NCI-H1105 (cell line): ENCODE measurements around the gene HOXB5.
A peak's percentile ranks its signal among the peaks of the same experiment; 100 is the strongest.

Experiments used
- DNase-seq: peaks from one replicate; lab custom pipeline; 2025; lab: John Stamatoyannopoulos, UW

Gene HOXB5

GRCh38 chr17:48571826-48572417 lies 21.7 kb downstream of the HOXB5 start:
- no peak for DNase-seq

DNA sequence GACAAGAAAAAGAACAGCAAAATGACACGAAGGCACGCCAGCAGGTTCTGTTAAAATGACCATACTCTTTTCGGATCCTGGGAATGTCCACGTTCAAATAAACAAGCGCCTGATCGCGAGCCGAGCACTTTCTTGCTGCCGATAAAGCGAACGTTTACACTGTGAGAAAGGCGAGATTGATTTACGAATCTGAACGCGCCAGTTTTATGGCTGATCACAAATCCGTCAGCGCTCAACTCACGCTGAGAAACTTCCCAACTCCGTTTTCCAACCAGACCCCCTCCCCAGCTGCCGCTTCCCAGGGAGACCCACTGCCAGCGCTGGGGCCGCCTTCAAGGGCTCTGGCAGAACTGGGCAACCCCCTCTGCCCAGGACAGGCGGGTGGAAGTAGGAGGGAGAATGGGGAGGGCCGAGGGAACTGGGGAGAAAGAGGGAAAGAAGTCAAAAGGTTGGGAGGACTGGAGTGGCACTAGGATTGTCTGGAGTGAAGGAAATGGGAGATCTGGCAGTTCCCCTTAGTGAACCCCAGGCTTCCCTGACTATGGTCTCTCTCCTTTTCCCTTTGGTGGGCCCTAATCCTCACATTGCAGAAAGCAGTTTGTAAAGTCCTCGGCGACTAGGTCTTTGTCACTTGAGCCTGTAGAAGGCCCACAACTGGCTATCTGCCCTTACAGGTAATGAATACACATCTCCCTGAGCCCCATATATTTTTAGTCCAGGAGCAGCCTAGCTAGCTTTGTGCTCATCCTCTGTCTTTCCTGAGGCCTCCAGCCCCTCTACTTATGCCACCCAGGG lies 22.4 kb downstream of the HOXB5 start:
- no peak for DNase-seq

DNA sequence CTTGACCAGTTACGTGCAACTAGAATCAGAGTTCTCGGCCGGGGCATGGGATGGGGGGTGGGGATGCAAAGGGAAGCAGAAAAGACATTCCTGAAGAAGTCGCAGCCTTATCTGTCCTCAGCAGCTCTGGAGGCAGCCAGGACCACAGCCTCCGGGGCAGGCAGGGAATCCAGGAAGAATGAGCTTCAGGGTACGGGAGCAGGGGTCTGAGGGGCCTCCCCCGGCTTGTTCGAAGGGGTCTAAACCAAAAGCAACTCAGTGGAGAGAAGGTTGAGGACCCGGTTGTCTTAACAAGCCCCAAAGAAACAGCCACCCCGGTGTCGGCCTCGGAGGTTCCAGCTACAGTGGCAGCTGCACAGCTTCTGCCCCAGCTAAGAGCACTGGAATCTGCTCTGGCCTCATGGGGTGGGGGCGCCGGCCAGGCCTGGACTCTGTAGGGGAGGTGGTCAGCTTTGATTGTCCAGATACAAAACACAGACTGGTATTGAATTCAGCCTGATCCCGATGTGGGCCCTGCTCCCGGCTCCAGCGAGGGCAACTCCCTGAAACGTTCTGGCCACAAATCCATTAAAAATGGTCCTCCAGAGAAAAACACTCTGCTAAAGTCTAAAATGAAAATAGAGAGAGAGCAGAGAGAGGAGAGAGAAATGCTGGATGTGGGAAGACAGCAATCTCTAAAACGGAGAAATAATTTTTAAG lies 23.1 kb downstream of the HOXB5 start:
- DNase-seq, result no peak

- no peak for DNase-seq
Observed at GRCh38 chr17:48569674-48570324, 23.8 kb downstream of the HOXB5 start.

GRCh38 chr17:48569240-48569582 lies 24.4 kb downstream of the HOXB5 start:
- no peak for DNase-seq

DNA sequence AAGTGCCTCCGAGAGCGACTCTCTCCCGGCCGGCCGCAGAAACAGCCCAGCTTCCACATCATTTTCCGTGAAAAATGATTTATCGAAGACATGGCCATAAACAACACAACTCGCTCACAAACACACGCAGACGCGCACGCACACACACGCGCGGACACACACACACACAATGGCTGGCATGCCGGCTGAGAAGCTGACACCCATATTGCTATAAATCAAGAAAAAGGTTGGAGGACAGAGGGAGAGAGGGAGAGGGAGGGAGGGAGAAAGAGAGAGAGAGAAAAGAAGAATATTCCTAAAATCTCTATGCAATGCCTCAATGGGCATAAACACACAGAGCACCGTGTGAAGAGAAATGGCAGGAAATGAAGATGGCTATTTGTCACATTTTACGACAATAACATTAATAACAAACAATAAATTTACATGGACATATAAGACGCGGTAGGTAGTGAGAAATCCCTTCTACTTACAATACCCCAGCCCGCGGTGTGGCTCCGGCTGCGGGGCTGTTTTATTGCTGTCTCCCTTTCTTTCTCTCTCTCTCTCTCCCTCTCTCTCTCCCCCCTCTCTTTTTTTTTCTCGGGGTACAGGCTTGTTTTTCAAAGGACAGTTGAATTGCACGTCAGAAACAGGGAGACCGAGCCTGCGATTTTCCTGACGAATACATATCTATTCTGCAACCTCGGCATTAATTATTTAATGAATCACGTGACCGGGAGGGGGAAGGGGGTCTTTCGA lies 24.9 kb downstream of the HOXB5 start:
- no peak for DNase-seq

- no peak for DNase-seq
Observed at GRCh38 chr17:48567646-48568354, 25.8 kb downstream of the HOXB5 start.

- DNase-seq, result no peak
Observed at GRCh38 chr17:48567209-48567608, 26.4 kb downstream of the HOXB5 start.

DNA sequence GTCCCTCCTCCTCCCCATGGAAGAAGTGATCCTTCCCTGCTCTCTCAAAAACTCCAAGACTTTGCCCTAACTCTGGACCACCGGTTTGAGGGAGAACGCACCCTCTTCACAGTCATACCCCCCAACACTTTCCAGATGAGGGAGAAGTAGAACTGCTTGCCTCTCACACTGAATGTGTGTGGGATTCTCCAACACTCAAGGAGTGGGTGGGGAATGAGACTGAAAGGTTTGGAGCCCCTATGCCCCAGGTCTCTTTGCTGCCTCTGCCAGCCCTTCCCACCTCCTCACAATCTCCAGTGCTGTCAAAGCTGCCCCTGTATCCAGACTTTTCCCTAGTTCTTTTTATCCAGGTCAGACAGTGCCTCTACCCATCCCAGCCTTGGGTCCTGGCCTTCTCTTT lies 26.9 kb downstream of the HOXB5 start:
- no peak for DNase-seq

DNA sequence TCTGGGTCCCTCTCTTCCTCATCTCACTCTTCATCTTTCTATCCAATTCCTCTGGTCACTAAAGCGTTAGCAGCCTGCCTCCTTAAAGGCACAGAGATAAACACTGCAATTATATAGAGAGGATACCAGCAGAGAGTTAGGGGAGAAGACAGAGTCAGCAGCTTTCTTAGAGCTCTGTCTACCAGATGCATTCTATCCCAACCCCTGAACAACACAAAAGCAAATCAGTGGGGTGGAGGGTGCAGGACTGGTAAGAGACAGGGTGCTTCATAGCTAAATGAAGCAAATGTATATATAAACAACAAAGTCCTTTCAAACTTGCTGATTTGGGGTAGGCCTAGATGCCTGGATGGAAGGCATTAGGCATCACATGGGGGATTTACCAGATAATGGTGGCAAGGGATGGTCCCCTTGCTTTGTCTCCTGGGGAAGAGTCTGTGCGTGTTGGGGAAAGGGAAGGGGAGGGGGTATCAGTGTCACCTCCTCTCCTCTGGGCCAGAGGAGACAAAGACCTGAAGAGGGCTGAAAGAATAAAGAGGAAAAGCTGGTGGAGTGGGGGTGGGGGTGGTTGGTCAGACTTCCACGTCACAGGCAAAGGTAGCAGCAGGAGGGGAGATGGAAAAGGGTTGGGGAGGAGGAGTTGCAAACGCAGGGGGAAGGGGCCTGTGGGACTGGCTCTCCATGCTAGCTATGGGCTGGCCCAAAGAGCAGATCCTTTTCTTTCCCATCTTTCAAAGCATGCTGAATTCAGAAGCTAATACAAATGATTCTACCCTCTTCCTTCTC lies 27.5 kb downstream of the HOXB5 start:
- DNase-seq, result no peak

DNA sequence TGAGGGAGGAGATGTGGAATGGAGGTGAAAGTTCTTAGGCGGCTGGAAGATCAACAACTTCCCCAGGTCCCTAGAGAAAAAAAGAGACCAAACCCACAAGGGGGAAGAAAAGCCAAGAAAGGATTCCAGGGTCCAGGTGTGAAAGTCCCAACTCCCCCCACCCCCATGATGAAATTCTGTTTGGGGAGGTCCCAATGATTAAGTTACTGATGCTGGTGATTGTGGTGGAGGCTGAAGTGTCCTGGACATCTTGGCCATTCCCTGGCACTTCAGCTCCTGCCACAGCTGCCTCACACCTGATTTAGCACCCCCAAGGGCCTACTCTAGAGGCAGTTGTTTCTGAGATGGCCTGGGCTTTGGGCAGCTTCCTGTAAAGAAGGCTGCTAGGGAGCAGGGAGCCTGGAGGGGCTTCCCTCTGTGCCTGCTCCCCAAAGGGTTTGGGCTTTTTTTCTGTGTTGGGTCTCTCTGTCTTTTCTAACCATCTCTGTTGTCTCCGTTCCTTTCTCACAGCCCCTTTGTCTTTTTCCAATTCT lies 28.5 kb downstream of the HOXB5 start:
- DNase-seq, result no peak

- DNase-seq, result peak; percentile 35
Observed at GRCh38 chr17:48564188-48565021, 29.2 kb downstream of the HOXB5 start.

DNA sequence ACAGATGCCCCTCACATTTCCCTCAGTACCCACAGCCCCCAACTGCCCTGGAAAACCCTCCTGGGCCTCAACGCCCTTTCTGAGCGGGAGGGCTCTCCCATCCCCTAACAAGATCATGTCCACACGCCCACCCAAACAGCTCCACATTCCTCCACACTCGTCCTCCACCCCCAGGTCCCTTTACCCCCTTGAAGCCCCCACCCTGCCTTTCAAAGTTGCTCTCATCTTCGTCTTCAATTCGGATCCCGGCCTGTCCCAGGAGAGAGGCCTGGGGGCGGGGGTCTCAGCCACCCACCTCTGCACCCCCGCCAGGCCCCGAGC lies 29.8 kb downstream of the HOXB5 start:
- no peak for DNase-seq

DNA sequence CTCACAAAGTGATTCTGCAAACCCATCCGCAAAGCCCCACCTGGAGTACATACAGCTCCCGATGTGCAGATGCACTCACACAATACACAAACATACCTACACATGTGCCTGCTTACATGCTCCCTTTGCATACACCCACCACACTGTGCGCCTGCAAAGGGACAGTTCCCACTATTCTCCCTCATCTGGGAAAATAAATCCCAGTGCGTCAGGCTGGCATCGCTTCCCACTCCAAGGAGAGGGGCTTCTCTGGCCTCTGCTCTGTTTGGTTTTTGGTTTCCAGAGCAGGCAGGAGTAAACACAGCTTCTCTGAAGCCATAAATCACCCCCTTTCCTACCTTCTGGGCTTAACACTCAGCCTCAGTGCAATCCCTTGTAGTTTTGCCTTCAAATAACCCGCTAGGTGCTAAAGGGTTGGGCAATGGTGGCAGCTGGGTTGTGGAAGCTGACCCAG lies 30.2 kb downstream of the HOXB5 start:
- DNase-seq, result no peak

GRCh38 chr17:48562934-48563333 lies 30.6 kb downstream of the HOXB5 start:
- no peak for DNase-seq

DNA sequence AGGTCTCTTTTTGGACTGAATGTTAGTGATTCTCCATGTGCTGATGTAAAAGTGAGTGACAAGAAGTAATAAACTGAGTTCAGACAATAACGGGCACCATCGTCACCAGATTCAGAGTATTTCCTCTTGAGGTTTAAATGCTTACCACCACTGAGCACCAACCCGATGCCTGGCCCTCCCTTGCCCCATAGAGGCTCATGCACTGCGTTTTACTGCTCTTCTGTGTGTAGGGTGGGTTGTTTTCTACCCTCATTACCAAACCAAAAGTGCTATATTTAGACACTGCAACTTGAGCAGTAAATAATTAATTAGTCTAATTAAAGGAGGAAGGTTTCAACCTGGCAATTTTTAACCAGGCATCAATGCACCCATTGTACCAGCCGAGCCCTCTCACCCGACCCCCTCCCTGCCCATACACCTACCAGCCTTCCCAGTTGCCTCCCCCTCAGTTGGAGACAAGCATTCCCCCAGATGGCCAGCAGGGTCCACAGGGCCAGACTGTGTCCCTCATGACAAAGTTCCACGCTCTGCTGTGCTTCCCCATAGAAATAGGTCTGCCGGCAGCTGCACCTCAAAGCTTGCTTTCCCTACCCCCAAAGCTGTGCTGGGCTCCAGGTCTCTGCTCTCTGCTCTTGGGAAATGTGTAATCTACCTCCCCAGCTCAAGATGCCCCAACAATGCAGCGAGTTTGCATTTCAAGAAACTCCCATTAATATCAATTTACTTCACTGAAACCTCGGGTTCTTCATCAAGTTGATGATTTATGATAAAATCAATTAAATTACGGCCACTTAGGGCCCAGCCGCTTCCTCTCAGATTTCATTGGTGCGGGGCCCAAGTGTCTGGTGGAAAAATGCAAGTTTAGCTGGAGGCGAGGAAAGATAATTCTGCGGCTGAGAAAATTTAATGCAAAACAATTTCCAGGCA lies 31.4 kb downstream of the HOXB5 start:
- no peak for DNase-seq

DNA sequence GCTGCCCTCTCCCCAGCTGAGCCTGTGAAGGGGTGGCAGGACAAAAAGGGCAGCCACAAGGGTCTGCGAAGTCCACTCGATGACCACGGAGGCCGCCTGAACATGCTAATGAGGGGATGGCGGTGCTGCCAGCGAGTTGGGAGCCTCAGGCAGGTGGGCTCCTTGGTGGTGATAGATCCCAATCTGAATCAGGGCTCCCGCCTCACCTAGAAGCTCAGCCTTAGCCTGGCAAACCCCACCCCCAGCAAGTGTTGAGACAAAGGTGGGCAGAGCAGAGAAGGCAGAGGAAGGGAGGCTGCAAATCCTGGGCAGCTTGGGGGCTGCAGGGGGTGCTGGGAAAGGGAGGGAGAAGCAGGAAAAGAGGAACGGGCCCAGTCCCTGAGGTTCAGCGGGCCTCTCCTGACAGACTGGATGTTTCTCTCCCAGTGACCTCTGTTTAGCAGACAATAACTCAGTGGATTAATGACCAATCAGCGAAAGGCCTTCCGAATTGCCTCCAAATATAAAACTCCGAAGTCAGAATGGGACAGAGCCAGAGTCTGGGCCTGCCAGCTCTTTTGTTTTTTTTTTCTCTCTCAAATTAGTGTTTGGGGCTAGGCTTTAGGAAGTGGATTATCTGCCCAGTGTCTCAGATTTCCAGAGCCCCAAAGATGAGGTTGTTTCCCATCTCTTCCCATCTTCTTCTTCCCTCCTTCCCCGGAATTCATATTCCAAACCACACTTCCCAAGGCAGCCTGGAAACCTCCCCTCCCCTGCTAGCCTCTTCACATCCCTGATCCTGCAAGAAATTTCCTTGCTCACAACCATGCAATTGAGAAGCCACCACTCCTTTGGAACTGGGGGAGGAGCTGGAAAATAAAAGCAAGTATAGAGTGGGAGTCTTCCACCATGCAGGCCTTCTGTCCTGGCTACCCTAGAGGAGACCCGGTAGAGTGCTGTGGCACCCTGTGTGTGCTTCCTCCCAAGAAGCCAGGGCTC lies 33.5 kb downstream of the HOXB5 start:
- no peak for DNase-seq
